SK-N-SH treated with all-trans-retinoic acid at 6 μM for 48 hours (cell line): ENCODE data around the gene DCAF6.

Source experiments
- ATAC-seq: fragments of 200-7000 bp; cut with Tn5 transposase; 3 replicates; pipeline ENCODE4 v1.9.1; 2020; ENCODE audit warnings: mild to moderate bottlenecking, moderate library complexity
- ARNTL ChIP-seq: fragments of 450-650 bp; formaldehyde crosslinking; IDR thresholded peaks from 2 replicates; pipeline ENCODE4 v1.5.0; 2020; ENCODE audit warnings: low read depth, mild to moderate bottlenecking, moderate library complexity, borderline replicate concordance
- BACH2 ChIP-seq: fragments of 250-450 bp; sonication (Bioruptor Pico); IDR thresholded peaks from 2 replicates; pipeline ENCODE4 v1.9.0; 2021; ENCODE audit warnings: mild to moderate bottlenecking, borderline replicate concordance
- CREB5 ChIP-seq: fragments of 250-450 bp; sonication (Bioruptor Pico); IDR thresholded peaks from 2 replicates; pipeline ENCODE4 v1.5.1; 2020; ENCODE audit warnings: low read depth, mild to moderate bottlenecking, moderate library complexity
- CSDC2 ChIP-seq: fragments of 250-450 bp; sonication (Bioruptor Pico); IDR thresholded peaks from 2 replicates; pipeline ENCODE4 v1.5.0; 2020; ENCODE audit warnings: mild to moderate bottlenecking, moderate library complexity
- CSRNP3 ChIP-seq: fragments of 250-450 bp; sonication (Bioruptor Pico); IDR thresholded peaks from 2 replicates; pipeline ENCODE4 v1.5.1; 2021; ENCODE audit warnings: mild to moderate bottlenecking, moderate library complexity
- ESRRG ChIP-seq: fragments of 250-450 bp; sonication (Bioruptor Pico); IDR thresholded peaks from 2 replicates; pipeline ENCODE4 v1.6.1; 2021; ENCODE audit warnings: mild to moderate bottlenecking
- GLIS3 ChIP-seq: fragments of 250-450 bp; sonication (Bioruptor Pico); IDR thresholded peaks from 2 replicates; pipeline ENCODE4 v1.5.0; 2020; ENCODE audit warnings: mild to moderate bottlenecking, moderate library complexity
- ISL1 ChIP-seq: fragments of 250-450 bp; sonication (Bioruptor Pico); IDR thresholded peaks from 2 replicates; pipeline ENCODE4 v2.1.2; 2022; ENCODE audit warnings: mild to moderate bottlenecking, moderate library complexity
- OSR1 ChIP-seq: fragments of 250-450 bp; sonication (Bioruptor Pico); IDR thresholded peaks from 2 replicates; pipeline ENCODE4 v1.8.0; 2022; ENCODE audit warnings: moderate library complexity, mild to moderate bottlenecking, inconsistent platforms
- PATZ1 ChIP-seq: fragments of 250-450 bp; sonication (Bioruptor Pico); IDR thresholded peaks from 2 replicates; pipeline ENCODE4 v1.8.0; 2020; ENCODE audit warnings: mild to moderate bottlenecking, moderate library complexity, borderline replicate concordance
- POU6F1 ChIP-seq: fragments of 250-450 bp; sonication (Bioruptor Pico); IDR thresholded peaks from 2 replicates; pipeline ENCODE4 v1.8.0; 2021; ENCODE audit warnings: low read depth, mild to moderate bottlenecking, moderate library complexity, borderline replicate concordance
- PPARA ChIP-seq: fragments of 250-450 bp; sonication (Bioruptor Pico); IDR thresholded peaks from 2 replicates; pipeline ENCODE4 v1.5.0; 2020; ENCODE audit warnings: mild to moderate bottlenecking, borderline replicate concordance
- RARB ChIP-seq: fragments of 250-450 bp; sonication (Bioruptor Pico); IDR thresholded peaks from 2 replicates; pipeline ENCODE4 v1.8.0; 2021; ENCODE audit warnings: mild to moderate bottlenecking, moderate library complexity
- SNAI2 ChIP-seq: fragments of 250-450 bp; sonication (Bioruptor Pico); IDR thresholded peaks from 2 replicates; pipeline ENCODE4 v1.5.0; 2020; ENCODE audit warnings: mild to moderate bottlenecking, moderate library complexity
- TCF4 ChIP-seq: fragments of 250-450 bp; sonication (Bioruptor Pico); IDR thresholded peaks from 2 replicates; pipeline ENCODE4 v1.8.0; 2021; ENCODE audit warnings: mild to moderate bottlenecking, moderate library complexity, borderline replicate concordance
- TOX ChIP-seq: fragments of 250-450 bp; sonication (Bioruptor Pico); IDR thresholded peaks from 2 replicates; pipeline ENCODE4 v1.8.0; 2021; ENCODE audit warnings: mild to moderate bottlenecking, moderate library complexity, borderline replicate concordance
- TSHZ2 ChIP-seq: fragments of 250-450 bp; sonication (Bioruptor Pico); IDR thresholded peaks from 2 replicates; pipeline ENCODE4 v1.5.0; 2020; ENCODE audit warnings: mild to moderate bottlenecking, moderate library complexity
- ZC3H10 ChIP-seq: fragments of 250-450 bp; sonication (Bioruptor Pico); IDR thresholded peaks from 2 replicates; pipeline ENCODE4 v1.5.1; 2021; ENCODE audit warnings: mild to moderate bottlenecking, moderate library complexity
- ZFP3 ChIP-seq: fragments of 250-450 bp; sonication (Bioruptor Pico); IDR thresholded peaks from 2 replicates; pipeline ENCODE4 v1.5.0; 2020; ENCODE audit warnings: mild to moderate bottlenecking, moderate library complexity
- ZFP30 ChIP-seq: fragments of 450-650 bp; formaldehyde crosslinking; IDR thresholded peaks from 2 replicates; pipeline ENCODE4 v1.5.0; 2022; ENCODE audit warnings: mild to moderate bottlenecking, moderate library complexity
- ZNF565 ChIP-seq: fragments of 450-650 bp; formaldehyde crosslinking; conservative IDR thresholded peaks from 2 replicates; pipeline ENCODE4 v1.5.0; 2020; ENCODE audit warnings: low read depth, mild to moderate bottlenecking, moderate library complexity
- ZNF70 ChIP-seq: fragments of 450-650 bp; formaldehyde crosslinking; IDR thresholded peaks from 2 replicates; pipeline ENCODE4 v1.5.0; 2020; ENCODE audit warnings: mild to moderate bottlenecking, moderate library complexity

DCAF6 gene

GRCh38 chr1:167991546-167991945, 55.1 kb downstream of the DCAF6 start:
- TF ChIP-seq POU6F1 (CRISPR knock-in tag) (no peak), ESRRG (CRISPR knock-in tag) (no peak), ISL1 (CRISPR knock-in tag) (no peak), ZNF70 (CRISPR knock-in tag) (no peak), GLIS3 (CRISPR knock-in tag) (no peak), CSDC2 (CRISPR knock-in tag) (no peak), PATZ1 (no peak)
- no peak for ATAC-seq

GRCh38 chr1:167993720-167994119, 57.2 kb downstream of the DCAF6 start:
- no peak for ATAC-seq
- no peak for TF ChIP-seq ARNTL (CRISPR knock-in tag)

GRCh38 chr1:167994560-167994959, 58.1 kb downstream of the DCAF6 start:
- ATAC-seq: no peak
- TF ChIP-seq OSR1 (no peak), BACH2 (no peak), ZNF565 (CRISPR knock-in tag) (no peak), GLIS3 (CRISPR knock-in tag) (no peak), ZC3H10 (no peak), PATZ1 (no peak), ISL1 (CRISPR knock-in tag) (no peak), TSHZ2 (CRISPR knock-in tag) (no peak), PPARA (CRISPR knock-in tag) (no peak), TOX (CRISPR knock-in tag) (no peak), ESRRG (CRISPR knock-in tag) (no peak), ZFP3 (no peak), SNAI2 (no peak)

- ATAC-seq: no peak
- TF ChIP-seq TSHZ2 (CRISPR knock-in tag): no peak
- no peak for TF ChIP-seq ZFP3
- TF ChIP-seq TOX (CRISPR knock-in tag): no peak
- TF ChIP-seq GLIS3 (CRISPR knock-in tag): no peak
- no peak for TF ChIP-seq CREB5
- TF ChIP-seq PPARA (CRISPR knock-in tag): no peak
- no peak for TF ChIP-seq ESRRG (CRISPR knock-in tag)
- no peak for TF ChIP-seq OSR1
- no peak for TF ChIP-seq ARNTL (CRISPR knock-in tag)
- no peak for TF ChIP-seq RARB
- no peak for TF ChIP-seq ZC3H10
- TF ChIP-seq CSRNP3: no peak
- TF ChIP-seq BACH2: no peak
- no peak for TF ChIP-seq ZFP30 (CRISPR knock-in tag)
- TF ChIP-seq TCF4 (CRISPR knock-in tag): no peak
These were observed 58.6 kb downstream of the DCAF6 start for GRCh38 chr1:167995038-167995437.
